ENCODE measurements around the gene PPT1.
"Not testable (repeated sequence)": the region's sequence is repeated elsewhere in the genome, so short reads cannot be mapped to it uniquely, and the experiment has no call there.

The PPT1 gene

DNA sequence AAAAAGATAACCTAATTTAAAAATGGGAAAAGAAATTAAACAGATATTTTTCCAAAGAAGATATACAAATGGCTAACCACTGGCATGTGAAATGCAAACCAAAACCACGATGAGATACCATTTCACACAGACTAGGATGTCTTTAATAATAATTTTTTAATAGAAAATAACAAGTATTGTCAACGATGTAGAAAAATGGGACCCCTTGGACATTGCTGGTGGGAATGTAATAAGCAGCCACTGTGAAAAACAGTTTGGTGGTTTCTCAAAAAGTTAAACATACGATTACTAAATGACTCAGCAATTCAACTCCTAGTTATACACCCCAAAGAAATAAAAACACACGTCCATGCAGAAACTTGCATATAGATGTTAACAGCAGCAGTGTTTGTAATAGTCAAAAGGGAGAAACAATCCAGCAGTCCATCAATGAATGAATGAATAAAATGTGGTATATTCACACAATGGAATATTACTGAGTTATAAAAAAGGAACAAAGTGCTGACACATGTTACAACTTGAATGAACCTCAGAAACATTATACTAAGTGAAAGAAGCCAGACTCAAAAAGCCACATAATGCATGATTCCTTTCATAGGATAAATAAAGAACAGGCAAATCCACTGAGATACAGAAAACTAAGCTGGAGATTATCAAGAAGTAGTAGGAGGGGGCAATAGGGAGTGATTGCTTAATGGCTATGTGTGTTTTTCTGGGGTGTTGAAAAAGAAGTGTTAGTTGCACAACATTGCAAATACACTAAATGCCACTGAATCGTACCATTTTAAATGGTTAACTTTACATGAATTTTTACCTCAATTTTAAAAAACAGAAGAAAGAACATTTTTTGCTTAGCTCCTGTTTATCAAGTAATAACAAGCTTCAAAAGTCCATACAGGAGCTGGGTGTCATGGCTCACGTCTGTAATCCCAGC is 4.1 kb downstream of the PPT1 start:
- H3K4me3 ChIP-seq (ENCODE audit: low read length), result no peak overlapping the region
- DNase-seq (ENCODE audit: low read depth, low spot score), result no peak
- H3K36me3 ChIP-seq (ENCODE audit: control insufficient read depth, insufficient read depth, low read length), result peaks cover 12% of the 10 kb centered on the region; the same call in 1 of the 2 replicates
- H3K27ac ChIP-seq (ENCODE audit: low read length), result no peak overlapping the region
- H3K4me1 ChIP-seq (ENCODE audit: control insufficient read depth, insufficient read depth, low read length), result peaks cover 3% of the 10 kb centered on the region; the same call in 1 of the 2 replicates
- no CpG with 5 or more reads among the region's 6 CpGs for WGBS (ENCODE audit: insufficient coverage, insufficient read length)
- H3K27me3 ChIP-seq (ENCODE audit: control insufficient read depth, insufficient read depth, low read length), result no peaks in the 10 kb centered on the region
- no peaks in the 10 kb centered on the region for H3K9me3 ChIP-seq (ENCODE audit: control insufficient read depth, insufficient read depth, low read length)

- no peak for DNase-seq (ENCODE audit: low read depth, low spot score)
- H3K27me3 ChIP-seq (ENCODE audit: control insufficient read depth, insufficient read depth, low read length), result no peaks in the 10 kb centered on the region
- no peaks in the 10 kb centered on the region for H3K9me3 ChIP-seq (ENCODE audit: control insufficient read depth, insufficient read depth, low read length)
- no CpG with 5 or more reads among the region's 2 CpGs for WGBS (ENCODE audit: insufficient coverage, insufficient read length)
- H3K4me3 ChIP-seq (ENCODE audit: low read length), result no peak overlapping the region
- H3K27ac ChIP-seq (ENCODE audit: low read length), result no peak overlapping the region
- peaks cover 15% of the 10 kb centered on the region; the same call in 1 of the 2 replicates for H3K36me3 ChIP-seq (ENCODE audit: control insufficient read depth, insufficient read depth, low read length)
- no peaks in the 10 kb centered on the region for H3K4me1 ChIP-seq (ENCODE audit: control insufficient read depth, insufficient read depth, low read length)
Observed at GRCh38 chr1:40092241-40092640, 4.8 kb downstream of the PPT1 start.

- WGBS (ENCODE audit: insufficient coverage, insufficient read length), result no CpG with 5 or more reads among the region's 5 CpGs
- H3K27me3 ChIP-seq (ENCODE audit: control insufficient read depth, insufficient read depth, low read length), result no peaks in the 10 kb centered on the region
Observed at GRCh38 chr1:40090652-40091355, 6.2 kb downstream of the PPT1 start.

GRCh38 chr1:40084750-40085149 is 12.3 kb downstream of the PPT1 start:
- H3K4me3 ChIP-seq (ENCODE audit: low read length); H3K27ac ChIP-seq (ENCODE audit: low read length); H3K27me3 ChIP-seq (ENCODE audit: control insufficient read depth, insufficient read depth, low read length); H3K9me3 ChIP-seq (ENCODE audit: control insufficient read depth, insufficient read depth, low read length); DNase-seq (ENCODE audit: low read depth, low spot score); H3K4me1 ChIP-seq (ENCODE audit: control insufficient read depth, insufficient read depth, low read length): not testable (repeated sequence)
- H3K36me3 ChIP-seq (ENCODE audit: control insufficient read depth, insufficient read depth, low read length), result peaks cover 12% of the 10 kb centered on the region; the same call in 1 of the 2 replicates
- no CpG with 5 or more reads among the region's 11 CpGs for WGBS (ENCODE audit: insufficient coverage, insufficient read length)

More at GRCh38 chr1:40090652-40091355, 6.2 kb downstream of the PPT1 start:
- Histone ChIP-seq H3K4me1 (ENCODE audit: control insufficient read depth, insufficient read depth, low read length) (no peaks in the 10 kb centered on the region), H3K4me3 (ENCODE audit: low read length) (no peak overlapping the region), H3K27ac (ENCODE audit: low read length) (no peak overlapping the region), H3K9me3 (ENCODE audit: control insufficient read depth, insufficient read depth, low read length) (no peaks in the 10 kb centered on the region), H3K36me3 (ENCODE audit: control insufficient read depth, insufficient read depth, low read length) (peaks cover 16% of the 10 kb centered on the region; the same call in 1 of the 2 replicates)
- DNase-seq (ENCODE audit: low read depth, low spot score), result no peak

DNA sequence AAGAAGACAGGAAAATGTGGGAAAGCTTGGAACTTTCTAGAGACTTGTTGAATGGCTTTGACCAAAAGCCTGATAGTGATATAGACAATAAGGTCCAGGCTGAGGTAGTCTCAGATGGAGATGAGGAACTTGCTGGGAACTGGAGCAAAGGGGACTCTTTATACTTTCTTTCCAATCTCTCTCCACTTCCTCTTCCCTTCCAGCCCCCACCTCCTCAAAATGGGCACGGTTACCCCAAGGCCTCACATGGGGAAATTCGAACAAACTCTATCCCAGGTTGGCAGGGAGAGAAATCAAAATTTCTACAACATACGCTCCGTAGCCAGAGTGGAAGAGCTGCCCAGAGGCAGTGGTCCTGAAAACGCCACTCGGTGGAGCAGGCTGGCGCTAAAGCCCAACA is 15.2 kb downstream of the PPT1 start:
- no peak for DNase-seq (ENCODE audit: low read depth, low spot score)
- Histone ChIP-seq H3K36me3 (ENCODE audit: control insufficient read depth, insufficient read depth, low read length) (peaks cover 6% of the 10 kb centered on the region; the same call in 1 of the 2 replicates), H3K4me1 (ENCODE audit: control insufficient read depth, insufficient read depth, low read length) (no peaks in the 10 kb centered on the region), H3K27me3 (ENCODE audit: control insufficient read depth, insufficient read depth, low read length) (no peaks in the 10 kb centered on the region), H3K9me3 (ENCODE audit: control insufficient read depth, insufficient read depth, low read length) (no peaks in the 10 kb centered on the region), H3K27ac (ENCODE audit: low read length) (no peak overlapping the region), H3K4me3 (ENCODE audit: low read length) (no peak overlapping the region)
- WGBS (ENCODE audit: insufficient coverage, insufficient read length), result no CpG with 5 or more reads among the region's 7 CpGs

- H3K36me3 ChIP-seq (ENCODE audit: control insufficient read depth, insufficient read depth, low read length), result peaks cover 13% of the 10 kb centered on the region; the same call in 1 of the 2 replicates
Observed at GRCh38 chr1:40079774-40080400, 17.2 kb downstream of the PPT1 start.

DNA sequence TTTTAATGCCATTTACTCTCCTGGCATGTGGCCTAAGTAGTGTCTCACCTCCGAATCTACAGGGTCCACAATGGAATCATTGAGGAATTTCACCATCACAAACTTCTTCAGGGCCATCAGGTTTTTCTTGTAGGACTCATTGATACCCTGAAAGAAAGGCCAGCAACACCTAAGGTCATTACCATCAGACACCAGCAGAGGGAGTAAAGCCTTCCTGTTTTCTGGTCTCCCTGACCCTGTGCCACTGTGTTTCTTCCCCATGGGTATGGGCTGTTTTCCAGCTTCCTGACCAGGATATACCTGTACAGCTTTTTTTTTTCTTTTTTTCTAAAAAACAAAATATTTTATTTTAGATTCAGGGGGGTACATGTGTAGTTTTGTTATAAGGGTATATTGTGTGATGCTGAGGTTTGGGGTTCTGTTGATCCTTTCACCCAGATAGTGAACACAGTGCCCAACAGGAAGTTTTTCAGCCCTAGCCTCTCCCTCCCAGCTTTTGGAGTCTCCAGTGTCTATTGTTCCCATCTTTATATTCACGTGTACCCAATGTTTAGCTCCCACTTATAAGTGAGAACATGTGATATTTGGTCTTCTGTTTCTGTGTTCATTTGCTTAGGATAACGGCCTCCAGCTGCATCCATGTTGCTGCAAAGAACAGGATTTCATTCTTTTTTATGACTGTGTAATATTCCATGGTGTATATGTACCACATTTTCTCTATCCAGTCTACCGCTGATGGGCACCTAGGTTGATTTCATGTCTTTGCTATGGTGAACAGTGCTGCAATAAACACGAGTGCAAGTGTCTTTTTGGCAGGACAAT is 18.3 kb downstream of the PPT1 start:
- Histone ChIP-seq H3K9me3 (ENCODE audit: control insufficient read depth, insufficient read depth, low read length) (no peaks in the 10 kb centered on the region), H3K36me3 (ENCODE audit: control insufficient read depth, insufficient read depth, low read length) (peaks cover 16% of the 10 kb centered on the region; the same call in 1 of the 2 replicates), H3K27ac (ENCODE audit: low read length) (no peak overlapping the region), H3K4me1 (ENCODE audit: control insufficient read depth, insufficient read depth, low read length) (no peaks in the 10 kb centered on the region), H3K27me3 (ENCODE audit: control insufficient read depth, insufficient read depth, low read length) (no peaks in the 10 kb centered on the region), H3K4me3 (ENCODE audit: low read length) (no peak overlapping the region)
- no CpG with 5 or more reads among the region's 5 CpGs for WGBS (ENCODE audit: insufficient coverage, insufficient read length)
- DNase-seq (ENCODE audit: low read depth, low spot score), result no peak

More at GRCh38 chr1:40079774-40080400, 17.2 kb downstream of the PPT1 start:
- Histone ChIP-seq H3K9me3 (ENCODE audit: control insufficient read depth, insufficient read depth, low read length) (no peaks in the 10 kb centered on the region), H3K27me3 (ENCODE audit: control insufficient read depth, insufficient read depth, low read length) (no peaks in the 10 kb centered on the region), H3K27ac (ENCODE audit: low read length) (no peak overlapping the region), H3K4me3 (ENCODE audit: low read length) (no peak overlapping the region), H3K4me1 (ENCODE audit: control insufficient read depth, insufficient read depth, low read length) (no peaks in the 10 kb centered on the region)
- WGBS (ENCODE audit: insufficient coverage, insufficient read length), result no CpG with 5 or more reads among the region's 6 CpGs
- DNase-seq (ENCODE audit: low read depth, low spot score), result no peak

GRCh38 chr1:40076895-40077312 is 20.1 kb downstream of the PPT1 start:
- no peaks in the 10 kb centered on the region for H3K27me3 ChIP-seq (ENCODE audit: control insufficient read depth, insufficient read depth, low read length)
- H3K4me3 ChIP-seq (ENCODE audit: low read length), result no peak overlapping the region
- no peak for DNase-seq (ENCODE audit: low read depth, low spot score)
- no peaks in the 10 kb centered on the region for H3K4me1 ChIP-seq (ENCODE audit: control insufficient read depth, insufficient read depth, low read length)
- WGBS (ENCODE audit: insufficient coverage, insufficient read length), result no CpG with 5 or more reads among the region's 5 CpGs
- no peak overlapping the region for H3K27ac ChIP-seq (ENCODE audit: low read length)
- peaks cover 21% of the 10 kb centered on the region; the same call in 1 of the 2 replicates for H3K36me3 ChIP-seq (ENCODE audit: control insufficient read depth, insufficient read depth, low read length)
- H3K9me3 ChIP-seq (ENCODE audit: control insufficient read depth, insufficient read depth, low read length), result no peaks in the 10 kb centered on the region

- Histone ChIP-seq H3K36me3 (ENCODE audit: control insufficient read depth, insufficient read depth, low read length) (peaks cover 30% of the 10 kb centered on the region; the same call in 1 of the 2 replicates), H3K9me3 (ENCODE audit: control insufficient read depth, insufficient read depth, low read length) (no peaks in the 10 kb centered on the region), H3K4me3 (ENCODE audit: low read length) (no peak overlapping the region), H3K4me1 (ENCODE audit: control insufficient read depth, insufficient read depth, low read length) (no peaks in the 10 kb centered on the region), H3K27ac (ENCODE audit: low read length) (no peak overlapping the region), H3K27me3 (ENCODE audit: control insufficient read depth, insufficient read depth, low read length) (no peaks in the 10 kb centered on the region)
- WGBS (ENCODE audit: insufficient coverage, insufficient read length), result no CpG with 5 or more reads among the region's 4 CpGs
- no peak for DNase-seq (ENCODE audit: low read depth, low spot score)
Observed at GRCh38 chr1:40075266-40075665, 21.8 kb downstream of the PPT1 start.

All from iPS DF 6.9 (cell line).